ENCODE measurements around the gene MSS51. TPM values are rescaled to one million over a fixed set of nuclear protein-coding genes. Genes with fewer than 3 reads are reported as not detected.

Gene MSS51
- total and polyA plus RNA-seq, 9 donors, result 1.1 to 3.5 (median 2.1) TPM

GRCh38 chr10:73456187-73456890, 23.0 kb upstream of the MSS51 start:
- intact Hi-C loops (cut with DNase I), result no loop called here
- DNase-seq, result no peak
- 86 to 92% (median 89%) methylated on average over 2 of the region's 2 CpGs for WGBS, 3 donors

GRCh38 chr10:73449113-73449512, 15.8 kb upstream of the MSS51 start:
- Histone ChIP-seq H3K36me3 (no peaks in the 10 kb centered on the region), H3K27ac (no peak overlapping the region), H3K4me1 (ENCODE audit: insufficient read depth) (no peaks in the 10 kb centered on the region), H3K9me3 (no peaks in the 10 kb centered on the region), H3K27me3 (no peaks in the 10 kb centered on the region), H3K4me3 (no peak overlapping the region)
- 81 to 87% (median 85%) methylated on average over 1 of the region's 1 CpG for WGBS, 3 donors
- intact Hi-C loops (cut with DNase I), result no loop called here
- no peak for DNase-seq
- no peak for TF ChIP-seq EP300 (IDR thresholded peaks at IDR 0.05)
- TF ChIP-seq POLR2A (IDR thresholded peaks at IDR 0.05), result no peak
- TF ChIP-seq CTCF (IDR thresholded peaks at IDR 0.05), result no peak

More at GRCh38 chr10:73456187-73456890, 23.0 kb upstream of the MSS51 start:
- Histone ChIP-seq H3K4me1 (ENCODE audit: insufficient read depth) (no peaks in the 10 kb centered on the region), H3K4me3 (no peak overlapping the region), H3K9me3 (no peaks in the 10 kb centered on the region), H3K27ac (no peak overlapping the region), H3K27me3 (no peaks in the 10 kb centered on the region), H3K36me3 (no peaks in the 10 kb centered on the region)
- TF ChIP-seq POLR2A (IDR thresholded peaks at IDR 0.05) (no peak), CTCF (IDR thresholded peaks at IDR 0.05) (no peak), EP300 (IDR thresholded peaks at IDR 0.05) (no peak)

DNA sequence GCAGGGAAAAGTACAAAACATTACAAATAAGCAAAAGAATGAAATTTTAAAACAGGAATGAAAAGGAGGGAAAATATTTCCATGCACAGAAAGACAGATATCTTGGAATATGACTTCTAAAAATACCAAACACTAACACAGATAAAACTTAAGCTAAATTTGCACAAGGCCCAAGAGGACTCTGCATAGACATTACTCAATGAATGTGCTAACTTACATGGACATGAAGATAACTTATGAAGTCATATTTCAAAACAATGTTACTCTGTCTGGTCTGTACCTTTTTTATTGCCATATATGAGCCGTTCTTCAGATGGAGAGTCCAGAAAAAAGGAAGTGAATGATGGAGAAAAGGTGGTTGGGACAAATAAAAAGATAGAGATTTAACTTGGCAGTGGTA, 15.0 kb upstream of the MSS51 start:
- DNase-seq, result no peak
- H3K4me1 ChIP-seq (ENCODE audit: insufficient read depth), result no peaks in the 10 kb centered on the region
- TF ChIP-seq EP300 (IDR thresholded peaks at IDR 0.05) (no peak), POLR2A (IDR thresholded peaks at IDR 0.05) (no peak), CTCF (IDR thresholded peaks at IDR 0.05) (no peak)
- H3K4me3 ChIP-seq, result no peak overlapping the region
- H3K9me3 ChIP-seq, result no peaks in the 10 kb centered on the region
- intact Hi-C loops (cut with DNase I), result no loop called here
- no peak overlapping the region for H3K27ac ChIP-seq
- no peaks in the 10 kb centered on the region for H3K27me3 ChIP-seq
- H3K36me3 ChIP-seq, result no peaks in the 10 kb centered on the region
- 24 to 34% (median 24%) methylated on average over 1 of the region's 1 CpG for WGBS, 3 donors

- Histone ChIP-seq H3K27me3 (no peaks in the 10 kb centered on the region), H3K4me3 (no peak overlapping the region), H3K9me3 (no peaks in the 10 kb centered on the region), H3K36me3 (no peaks in the 10 kb centered on the region), H3K4me1 (ENCODE audit: insufficient read depth) (no peaks in the 10 kb centered on the region), H3K27ac (no peak overlapping the region)
- no peak for DNase-seq
- intact Hi-C loops (cut with DNase I), result no loop called here
- TF ChIP-seq CTCF (IDR thresholded peaks at IDR 0.05), result no peak
- no peak for TF ChIP-seq POLR2A (IDR thresholded peaks at IDR 0.05)
- no peak for TF ChIP-seq EP300 (IDR thresholded peaks at IDR 0.05)
Measured at GRCh38 chr10:73446926-73447325, 13.6 kb upstream of the MSS51 start.

Data from ovary (tissue), 9 donors.